GM12801 (cell line): ENCODE results near the gene IFFO2.

ENCODE experiments used
- CTCF ChIP-seq: IDR thresholded peaks from one replicate; pipeline ENCODE4 v1.5.1; 2011; ENCODE audit warnings: control low read depth; ENCODE audit not compliant: insufficient read length; ENCODE audit errors: extremely low read depth

IFFO2 gene

DNA sequence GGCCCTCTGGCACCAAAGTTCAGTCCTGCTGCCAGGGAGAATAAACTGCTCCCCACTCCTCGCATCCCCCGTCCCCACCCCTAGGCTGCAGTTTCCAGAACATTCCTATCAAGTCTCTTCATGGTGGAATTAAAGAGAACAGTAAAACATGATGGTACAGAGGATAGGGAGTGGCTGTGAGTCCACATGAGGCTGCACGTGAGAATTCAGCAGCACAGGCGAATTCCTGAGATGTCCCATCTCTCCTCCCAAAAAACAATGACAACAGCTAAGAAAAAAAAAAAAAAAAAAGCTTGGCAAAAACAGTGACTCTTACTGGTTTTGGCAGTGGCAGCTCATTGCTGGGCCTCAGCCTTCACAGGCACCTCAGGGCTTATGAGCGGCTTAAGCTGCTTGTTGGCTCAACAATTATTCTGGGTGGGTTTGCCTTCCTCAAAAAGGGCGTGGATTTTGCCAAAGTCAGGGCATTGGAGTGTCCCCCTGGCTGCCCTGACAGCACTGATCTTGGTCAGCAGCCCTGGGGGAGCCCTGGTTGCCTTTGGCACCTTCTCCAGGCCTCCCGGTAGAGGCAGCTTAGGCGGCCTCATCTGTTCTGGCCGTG lies 5.7 kb upstream of the IFFO2 start:
- TF ChIP-seq CTCF, result no peak

GRCh38 chr1:18960821-18961220 lies 4.3 kb upstream of the IFFO2 start:
- TF ChIP-seq CTCF, result no peak

DNA sequence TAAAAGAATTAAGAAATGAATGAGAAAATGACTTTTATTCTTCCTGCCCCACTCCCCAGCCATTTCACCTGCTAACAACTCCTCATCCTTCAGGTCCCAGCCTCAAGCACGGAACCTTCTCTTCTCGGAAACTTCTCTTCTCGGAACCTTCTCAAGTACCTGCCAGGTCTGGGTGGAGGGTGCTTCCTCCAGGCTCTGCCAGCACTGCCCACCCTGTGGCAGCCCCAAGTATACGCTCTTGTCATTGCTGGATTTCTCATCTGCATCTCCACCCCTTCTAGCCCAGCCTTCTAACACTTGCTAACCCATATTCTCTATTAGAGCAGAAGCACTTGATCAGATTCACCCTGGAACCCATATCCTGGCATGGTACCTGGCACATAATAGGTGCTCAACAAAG lies 3.9 kb upstream of the IFFO2 start:
- TF ChIP-seq CTCF, result no peak

- no peak for TF ChIP-seq CTCF
Measured at GRCh38 chr1:18959591-18959990, 3.1 kb upstream of the IFFO2 start.

GRCh38 chr1:18957532-18958300 lies 1.2 kb upstream of the IFFO2 start:
- TF ChIP-seq CTCF, result no peak

DNA sequence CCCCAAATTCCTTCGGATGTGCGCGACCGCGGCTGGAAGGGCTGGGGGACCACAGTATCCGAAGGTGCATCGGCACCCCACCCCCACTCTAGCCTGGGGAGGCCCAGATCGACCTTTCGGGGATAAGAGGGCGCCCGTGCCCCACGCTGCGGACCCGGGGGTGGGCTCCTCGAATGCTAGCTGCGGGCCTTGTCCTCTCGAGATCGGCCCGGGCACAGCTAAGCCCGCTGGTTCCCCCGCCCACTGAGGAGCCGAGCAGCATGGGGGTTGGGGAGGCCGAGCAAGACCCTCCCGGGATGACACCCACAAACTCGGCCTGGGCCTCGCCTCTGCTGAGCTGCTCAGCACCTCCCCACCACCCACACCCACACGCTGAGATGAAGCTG lies 653 bp upstream of the IFFO2 start:
- TF ChIP-seq CTCF, result no peak

- TF ChIP-seq CTCF, result no peak
Measured at GRCh38 chr1:18955441-18956192, 859 bp downstream of the IFFO2 start.
